H9 (cell line): Measurements from ENCODE around the gene ZBTB17. TPM values are rescaled to one million over a fixed set of nuclear protein-coding genes. Genes with fewer than 3 reads are reported as not detected.

Experiments used
- DNase-seq: peaks from one replicate; pipeline ENCODE4 v3.0.0-alpha.2; 2017
- H2AFZ ChIP-seq: one replicate; pipeline ENCODE4 v1.6.1; 2013; ENCODE audit warnings: mild to moderate bottlenecking, low read length, control low read depth, moderate library complexity
- H2AK5ac ChIP-seq: 2 replicates; pipeline ENCODE4 v1.6.1; 2013; ENCODE audit warnings: low read length, control low read depth, mixed read lengths; ENCODE audit not compliant: insufficient read length
- H2BK120ac ChIP-seq: one replicate; pipeline ENCODE4 v1.6.1; 2013; ENCODE audit warnings: low read depth, mild to moderate bottlenecking, low read length, control low read depth, inconsistent platforms; ENCODE audit not compliant: poor library complexity, severe bottlenecking
- H2BK12ac ChIP-seq: 2 replicates; pipeline ENCODE4 v1.6.1; 2013; ENCODE audit warnings: low read length, control low read depth, mixed read lengths, low read depth; ENCODE audit not compliant: insufficient read length
- H2BK15ac ChIP-seq: 2 replicates; pipeline ENCODE4 v1.6.1; 2013; ENCODE audit warnings: low read depth, low read length, control low read depth
- H2BK20ac ChIP-seq: one replicate; pipeline ENCODE4 v1.6.1; 2013; ENCODE audit warnings: low read depth, mild to moderate bottlenecking, low read length, control low read depth, inconsistent platforms; ENCODE audit not compliant: poor library complexity, severe bottlenecking
- H2BK5ac ChIP-seq: 2 replicates; pipeline ENCODE4 v1.6.1; 2013; ENCODE audit warnings: low read length, control low read depth, mixed read lengths; ENCODE audit not compliant: insufficient read length
- H3K14ac ChIP-seq: 2 replicates; pipeline ENCODE4 v1.6.1; 2013; ENCODE audit warnings: low read length, control low read depth; ENCODE audit not compliant: insufficient read depth
- H3K18ac ChIP-seq: 2 replicates; pipeline ENCODE4 v1.6.1; 2013; ENCODE audit warnings: low read depth, mild to moderate bottlenecking, mixed read lengths, low read length, control low read depth; ENCODE audit not compliant: insufficient read length
- H3K23ac ChIP-seq: 2 replicates; pipeline ENCODE4 v1.6.1; 2013; ENCODE audit warnings: low read length, control low read depth, mixed read lengths, low read depth; ENCODE audit not compliant: insufficient read length
- H3K23me2 ChIP-seq: 2 replicates; pipeline ENCODE4 v1.6.1; 2013; ENCODE audit warnings: low read depth, mild to moderate bottlenecking, mixed read lengths, low read length, control low read depth; ENCODE audit not compliant: insufficient read length, poor library complexity, severe bottlenecking
- H3K27ac ChIP-seq: 2 replicates; pipeline ENCODE4 v1.5.1; 2013; ENCODE audit warnings: low read length, control low read depth, mixed read lengths, low read depth; ENCODE audit not compliant: insufficient read length
- H3K27me3 ChIP-seq: 2 replicates; pipeline ENCODE4 v1.6.1; 2013; ENCODE audit warnings: low read length, control low read depth, inconsistent platforms; ENCODE audit not compliant: insufficient read depth
- H3K4ac ChIP-seq: 2 replicates; pipeline ENCODE4 v1.6.1; 2013; ENCODE audit warnings: low read depth, mild to moderate bottlenecking, control low read depth, inconsistent platforms, low read length, moderate library complexity
- H3K4me1 ChIP-seq: 2 replicates; pipeline ENCODE4 v1.6.1; 2013; ENCODE audit warnings: low read length, control low read depth, inconsistent platforms; ENCODE audit not compliant: insufficient read depth
- H3K4me2 ChIP-seq: 2 replicates; pipeline ENCODE4 v1.6.1; 2013; ENCODE audit warnings: low read length, control low read depth, mixed read lengths; ENCODE audit not compliant: insufficient read length, insufficient read depth
- H3K56ac ChIP-seq: 2 replicates; pipeline ENCODE4 v1.6.1; 2013; ENCODE audit warnings: low read depth, mild to moderate bottlenecking, mixed read lengths, low read length, control low read depth; ENCODE audit not compliant: insufficient read length
- H3K79me1 ChIP-seq: 2 replicates; pipeline ENCODE4 v1.6.1; 2013; ENCODE audit warnings: low read depth, mild to moderate bottlenecking, moderate library complexity, low read length, control low read depth, inconsistent platforms; ENCODE audit not compliant: insufficient read depth, poor library complexity, severe bottlenecking
- H3K79me2 ChIP-seq: 2 replicates; pipeline ENCODE4 v1.6.1; 2013; ENCODE audit warnings: low read length, control low read depth, inconsistent platforms; ENCODE audit not compliant: insufficient read depth
- H3K9ac ChIP-seq: 2 replicates; pipeline ENCODE4 v1.6.1; 2013; ENCODE audit warnings: low read length, control low read depth, mixed read lengths; ENCODE audit not compliant: insufficient read length; ENCODE audit errors: extremely low read depth
- H3K9me3 ChIP-seq: one replicate; pipeline ENCODE4 v1.6.1; 2013; ENCODE audit warnings: low read depth, low read length, inconsistent platforms; ENCODE audit not compliant: control insufficient read depth
- H3T11ph ChIP-seq: one replicate; pipeline ENCODE4 v1.6.1; 2013; ENCODE audit warnings: mild to moderate bottlenecking, low read length, control low read depth, inconsistent platforms
- H4K20me1 ChIP-seq: one replicate; pipeline ENCODE4 v1.6.1; 2013; ENCODE audit not compliant: control insufficient read depth, insufficient read length, insufficient read depth
- H4K5ac ChIP-seq: 2 replicates; pipeline ENCODE4 v1.6.1; 2013; ENCODE audit warnings: low read depth, mild to moderate bottlenecking, mixed read lengths, low read length, control low read depth; ENCODE audit not compliant: insufficient read length
- H4K8ac ChIP-seq: replicated peaks from 2 replicates; pipeline ENCODE4 v1.6.1; 2013; ENCODE audit warnings: low read length, control low read depth, mixed read lengths, low read depth; ENCODE audit not compliant: insufficient read length
- H4K91ac ChIP-seq: 2 replicates; pipeline ENCODE4 v1.6.1; 2013; ENCODE audit warnings: low read depth, mild to moderate bottlenecking, moderate library complexity, mixed read lengths, low read length, control low read depth; ENCODE audit not compliant: insufficient read length
- H3K27ac Mint-ChIP-seq, 3 experiments: 2 replicates in 2 of 3; 3 replicates in 1 of 3; pipeline ENCODE4 v1.8.0; 2020 to 2021; ENCODE audit warnings: mixed read lengths in 3 of 3, mild to moderate bottlenecking in 1 of 3, moderate library complexity in 1 of 3
- H3K27me3 Mint-ChIP-seq: 2 replicates; pipeline ENCODE4 v1.8.0; 2021; ENCODE audit warnings: low read depth, mild to moderate bottlenecking, moderate library complexity, mixed read lengths
- H3K36me3 Mint-ChIP-seq, 3 experiments: 2 replicates in 2 of 3; 3 replicates in 1 of 3; pipeline ENCODE4 v1.8.0; 2020 to 2021; ENCODE audit warnings: low read depth in 3 of 3, mixed read lengths in 3 of 3; ENCODE audit not compliant: insufficient read depth in 1 of 3
- H3K4me1 Mint-ChIP-seq, 2 experiments: 2 replicates each; pipeline ENCODE4 v1.8.0; 2020; ENCODE audit warnings: mixed read lengths in 2 of 2
- H3K4me3 Mint-ChIP-seq, 2 experiments: 2 replicates in 1 of 2; 3 replicates in 1 of 2; pipeline ENCODE4 v1.8.0; 2020 to 2021; ENCODE audit warnings: mild to moderate bottlenecking in 2 of 2, mixed read lengths in 2 of 2, moderate library complexity in 1 of 2
- H3K9me3 Mint-ChIP-seq, 2 experiments: 2 replicates in 1 of 2; 3 replicates in 1 of 2; pipeline ENCODE4 v1.8.0; 2020; ENCODE audit warnings: mild to moderate bottlenecking in 2 of 2, mixed read lengths in 2 of 2, moderate library complexity in 1 of 2
- CTCF ChIP-seq: fragments of 200-600 bp; sonication (generic); conservative IDR thresholded peaks from 3 replicates; pipeline ENCODE4 v1.8.0; 2021; ENCODE audit warnings: antibody characterized with exemption, mild to moderate bottlenecking
- WGBS: extraction: QIAGEN DNeasy Blood & Tissue Kit; methylation state at CpG from one replicate; pipeline ENCODE4 v1.1.7; 2013; ENCODE audit warnings: missing lambda C conversion rate, low lambda C conversion rate, mixed read lengths; ENCODE audit not compliant: insufficient read length; ENCODE audit errors: extremely low coverage; 5-methylcytosine and 5-hydroxymethylcytosine counted together
- total RNA-seq: library from RNA; stranded (reverse); gene quantifications from 2 replicates; pipeline ENCODE4 v1.2.1, GENCODE V29; 2021

The ZBTB17 gene
- total RNA-seq, 1 experiment from 2014 or later, result 16.5 TPM

DNA sequence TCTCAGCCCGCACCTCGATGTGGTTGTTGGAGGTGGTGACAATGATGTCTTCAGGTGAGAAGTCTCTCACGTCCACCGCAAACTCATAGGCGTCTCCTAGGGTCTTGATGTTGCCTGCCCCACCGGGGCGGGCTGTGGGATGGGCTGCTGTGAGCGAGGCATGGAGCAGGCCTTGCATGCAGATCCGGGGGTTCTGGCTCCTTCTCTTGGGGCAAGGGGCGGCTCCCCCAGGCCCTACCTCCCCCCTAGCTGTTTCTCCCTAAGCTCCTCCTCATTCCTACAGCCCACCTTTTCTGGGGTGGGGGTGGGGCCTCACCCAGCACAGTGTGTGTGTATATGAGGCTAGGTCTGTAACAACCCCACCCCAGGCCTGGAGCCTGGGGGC, 41.2 kb upstream of the ZBTB17 start:
- no peak overlapping the region for H2BK20ac ChIP-seq
- H3K4me1 ChIP-seq, result peaks cover 8% of the 10 kb centered on the region; the same call in 1 of the 2 replicates
- H3K9ac ChIP-seq, result no peak overlapping the region
- H4K20me1 ChIP-seq, result no peaks in the 10 kb centered on the region
- peaks cover 29 to 58% of the 10 kb centered on the region in 2 experiments for H3K4me1 Mint-ChIP-seq
- no peak overlapping the region for H3K4ac ChIP-seq
- H3K14ac ChIP-seq, result no peak overlapping the region
- H3K4me3 Mint-ChIP-seq, result no peak overlapping the region
- H3K18ac ChIP-seq, result no peak overlapping the region
- H3K36me3 Mint-ChIP-seq, result no peaks in the 10 kb centered on the region
- H3K79me2 ChIP-seq, result no peaks in the 10 kb centered on the region
- no peak overlapping the region for H2BK12ac ChIP-seq
- H4K5ac ChIP-seq, result no peak overlapping the region
- TF ChIP-seq CTCF, result no peak
- H2AK5ac ChIP-seq, result no peak overlapping the region
- no peaks in the 10 kb centered on the region for H3K9me3 ChIP-seq
- no peaks in the 10 kb centered on the region for H3K79me1 ChIP-seq
- H3K27me3 Mint-ChIP-seq, result peaks cover 27% of the 10 kb centered on the region
- no peak overlapping the region for H4K8ac ChIP-seq
- no peak overlapping the region for H3K27ac ChIP-seq
- H2BK15ac ChIP-seq, result no peak overlapping the region
- H2BK120ac ChIP-seq, result no peak overlapping the region
- H2BK5ac ChIP-seq, result no peak overlapping the region
- no peaks in the 10 kb centered on the region for H3K27me3 ChIP-seq
- no peak overlapping the region for H2AFZ ChIP-seq
- WGBS, result no CpG with 5 or more reads among the region's 10 CpGs
- no peaks in the 10 kb centered on the region for H3K23me2 ChIP-seq
- no peak overlapping the region for H3K23ac ChIP-seq
- no peak overlapping the region for H3K4me2 ChIP-seq
- H3K9me3 Mint-ChIP-seq, result no peaks in the 10 kb centered on the region
- H3K56ac ChIP-seq, result no peak overlapping the region
- H4K91ac ChIP-seq, result no peak overlapping the region
- DNase-seq, result no peak
- H3T11ph ChIP-seq, result no peak overlapping the region
- no peak overlapping the region for H3K27ac Mint-ChIP-seq
